ENCODE data around the gene E2F2. TPM values are rescaled to one million over a fixed set of nuclear protein-coding genes. Genes with fewer than 3 reads are reported as not detected.

The E2F2 gene
- total RNA-seq, 2 donors from 2014 or later, result 0.14 to 0.35 TPM

DNA sequence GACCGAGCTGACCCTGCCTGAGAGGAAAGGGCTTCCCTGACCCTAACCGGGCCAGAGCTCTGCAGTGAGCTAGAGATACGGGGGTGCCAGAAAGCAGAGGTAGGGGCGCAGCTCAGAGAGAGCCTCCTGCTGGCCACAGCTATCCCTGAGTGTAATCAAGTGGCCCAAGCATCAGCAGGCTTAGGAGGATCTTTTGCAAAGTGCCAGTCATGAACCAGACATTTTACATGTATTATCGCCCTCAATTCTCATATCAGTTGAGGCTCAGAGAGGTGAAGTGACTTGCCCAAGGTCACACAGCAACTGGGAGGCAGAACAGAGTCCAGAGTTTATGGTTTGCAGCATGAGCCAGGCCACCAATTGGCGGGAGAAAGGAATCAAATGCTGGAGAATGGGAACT is 35.3 kb upstream of the E2F2 start:
- ATAC-seq (ENCODE audit: insufficient number of reproducible peaks, low FRiP score, low read depth), result no peak
- H3K27ac ChIP-seq, result peak overlapping the region; percentile 94 to 96
- TF ChIP-seq, protein P1, sequence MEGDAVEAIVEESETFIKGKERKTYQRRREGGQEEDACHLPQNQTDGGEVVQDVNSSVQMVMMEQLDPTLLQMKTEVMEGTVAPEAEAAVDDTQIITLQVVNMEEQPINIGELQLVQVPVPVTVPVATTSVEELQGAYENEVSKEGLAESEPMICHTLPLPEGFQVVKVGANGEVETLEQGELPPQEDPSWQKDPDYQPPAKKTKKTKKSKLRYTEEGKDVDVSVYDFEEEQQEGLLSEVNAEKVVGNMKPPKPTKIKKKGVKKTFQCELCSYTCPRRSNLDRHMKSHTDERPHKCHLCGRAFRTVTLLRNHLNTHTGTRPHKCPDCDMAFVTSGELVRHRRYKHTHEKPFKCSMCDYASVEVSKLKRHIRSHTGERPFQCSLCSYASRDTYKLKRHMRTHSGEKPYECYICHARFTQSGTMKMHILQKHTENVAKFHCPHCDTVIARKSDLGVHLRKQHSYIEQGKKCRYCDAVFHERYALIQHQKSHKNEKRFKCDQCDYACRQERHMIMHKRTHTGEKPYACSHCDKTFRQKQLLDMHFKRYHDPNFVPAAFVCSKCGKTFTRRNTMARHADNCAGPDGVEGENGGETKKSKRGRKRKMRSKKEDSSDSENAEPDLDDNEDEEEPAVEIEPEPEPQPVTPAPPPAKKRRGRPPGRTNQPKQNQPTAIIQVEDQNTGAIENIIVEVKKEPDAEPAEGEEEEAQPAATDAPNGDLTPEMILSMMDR (IDR thresholded peaks at IDR 0.05), result no peak
- DNase-seq (ENCODE audit: low spot score), result no peak
- H3K36me3 ChIP-seq, result no peaks in the 10 kb centered on the region
- H3K4me1 ChIP-seq (ENCODE audit: control insufficient read depth in 1 of 2, low read depth in 2 of 2), result peaks cover 29 to 71% of the 10 kb centered on the region in 2 donors
- H3K27me3 ChIP-seq (replicated peaks; ENCODE audit: insufficient read depth), result no peaks in the 10 kb centered on the region
- no peaks in the 10 kb centered on the region for H3K9me3 ChIP-seq
- H3K4me3 ChIP-seq, result no peak overlapping the region

DNA sequence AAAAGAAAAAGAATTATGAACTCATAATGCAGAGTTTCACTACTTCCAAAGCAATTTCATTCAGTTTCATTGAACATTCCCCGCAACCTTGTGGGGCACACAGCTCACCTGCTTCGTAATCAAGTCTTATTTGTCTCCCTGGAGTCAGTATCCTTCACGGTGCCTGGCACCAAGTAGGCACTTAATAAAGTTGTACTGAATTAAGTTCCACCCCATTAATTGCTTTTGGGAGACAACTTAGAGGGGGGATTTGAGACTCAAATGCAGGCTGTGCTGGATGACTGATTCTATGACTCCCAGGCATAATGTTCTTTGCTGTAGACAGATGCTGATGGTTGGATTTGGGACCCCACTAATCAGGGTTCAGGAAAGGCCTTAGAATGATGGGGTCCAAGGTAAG is 34.7 kb upstream of the E2F2 start:
- H3K27me3 ChIP-seq (replicated peaks; ENCODE audit: insufficient read depth), result no peaks in the 10 kb centered on the region
- H3K36me3 ChIP-seq, result no peaks in the 10 kb centered on the region
- ATAC-seq (ENCODE audit: insufficient number of reproducible peaks, low FRiP score, low read depth), result no peak
- no peak overlapping the region for H3K4me3 ChIP-seq
- H3K27ac ChIP-seq, result peak overlapping the region; percentile 94 to 96
- DNase-seq (ENCODE audit: low spot score), result no peak
- no peaks in the 10 kb centered on the region for H3K9me3 ChIP-seq
- TF ChIP-seq, protein P1 (IDR thresholded peaks at IDR 0.05), result no peak
- peaks cover 35 to 76% of the 10 kb centered on the region in 2 donors for H3K4me1 ChIP-seq (ENCODE audit: control insufficient read depth in 1 of 2, low read depth in 2 of 2)

DNA sequence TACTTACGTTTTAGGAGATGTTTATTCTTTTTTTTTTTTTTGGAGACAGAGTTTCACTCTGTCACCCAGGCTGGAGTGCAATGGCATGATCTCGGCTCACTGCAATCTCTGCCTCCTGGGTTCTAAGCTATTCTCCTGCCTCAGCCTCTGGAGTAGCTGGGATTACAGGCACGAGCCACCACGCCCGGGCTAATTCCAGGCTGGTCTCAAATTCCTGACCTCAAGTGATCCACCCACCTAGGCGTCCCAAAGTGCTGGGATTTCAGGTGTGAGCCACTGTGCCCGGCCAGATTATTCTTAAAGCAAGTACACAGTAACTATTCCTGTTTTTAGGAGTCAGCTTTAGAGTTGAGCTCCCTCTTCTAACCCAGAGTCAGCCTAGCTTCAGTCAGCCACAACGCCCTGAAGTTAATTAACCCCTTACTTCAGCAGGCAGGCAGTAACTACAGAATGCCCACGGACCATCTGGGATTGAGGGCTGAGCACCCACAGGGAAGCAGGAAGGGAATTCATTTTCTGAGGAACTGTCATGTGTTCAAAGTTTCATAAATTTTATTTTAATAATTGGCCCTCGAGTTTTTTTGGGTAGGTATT is 33.6 kb upstream of the E2F2 start:
- TF ChIP-seq, protein P1 (IDR thresholded peaks at IDR 0.05), result no peak
- peaks cover 42 to 86% of the 10 kb centered on the region in 2 donors for H3K4me1 ChIP-seq (ENCODE audit: control insufficient read depth in 1 of 2, low read depth in 2 of 2)

DNA sequence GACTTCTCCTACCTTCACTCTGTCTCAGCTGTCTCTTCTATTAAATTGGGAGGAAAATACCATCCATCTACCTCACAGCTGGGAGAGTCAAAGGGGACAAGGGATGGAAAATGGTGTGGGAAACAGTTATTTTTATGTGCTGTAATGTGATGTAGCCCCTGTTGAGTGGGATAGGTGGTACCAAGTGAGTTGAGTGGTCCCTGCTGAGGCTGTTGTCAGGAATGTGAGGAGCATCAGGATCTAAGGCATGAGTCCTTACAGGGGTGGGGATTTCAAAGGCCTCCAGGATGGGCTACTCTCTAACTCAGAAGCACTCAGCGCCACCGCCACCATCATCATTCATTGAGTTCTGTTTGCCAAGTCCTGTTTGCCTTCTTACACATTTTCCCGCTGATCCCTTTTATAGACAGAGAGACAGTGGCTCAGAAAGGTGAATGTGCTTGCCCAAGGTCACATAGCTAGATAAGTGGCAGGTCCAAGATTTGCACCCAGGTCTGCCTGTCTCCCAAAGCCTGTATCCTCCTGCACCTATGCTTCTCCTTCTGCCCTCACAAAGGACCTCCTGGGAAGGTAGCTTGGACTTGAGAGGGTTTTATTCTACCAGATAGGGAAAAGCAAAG is 32.8 kb upstream of the E2F2 start:
- ATAC-seq (ENCODE audit: insufficient number of reproducible peaks, low FRiP score, low read depth) (no peak), DNase-seq (ENCODE audit: low spot score) (no peak)
- Histone ChIP-seq H3K4me3 (no peak overlapping the region), H3K4me1 (ENCODE audit: control insufficient read depth in 1 of 2, low read depth in 2 of 2) (peaks cover 42 to 79% of the 10 kb centered on the region in 2 donors), H3K27ac (peak overlapping the region; percentile 94 to 96), H3K36me3 (peaks cover under 1% of the 10 kb centered on the region), H3K9me3 (no peaks in the 10 kb centered on the region), H3K27me3 (replicated peaks; ENCODE audit: insufficient read depth) (no peaks in the 10 kb centered on the region)
- TF ChIP-seq, protein P1 (IDR thresholded peaks at IDR 0.05), result no peak

More for the DNA sequence above, 33.6 kb upstream of the E2F2 start:
- ATAC-seq (ENCODE audit: insufficient number of reproducible peaks, low FRiP score, low read depth), result no peak
- DNase-seq (ENCODE audit: low spot score), result no peak
- Histone ChIP-seq H3K4me3 (peak overlapping the region; percentile 25), H3K36me3 (no peaks in the 10 kb centered on the region), H3K27ac (peak overlapping the region; percentile 94 to 96), H3K9me3 (no peaks in the 10 kb centered on the region), H3K27me3 (replicated peaks; ENCODE audit: insufficient read depth) (no peaks in the 10 kb centered on the region)

DNA sequence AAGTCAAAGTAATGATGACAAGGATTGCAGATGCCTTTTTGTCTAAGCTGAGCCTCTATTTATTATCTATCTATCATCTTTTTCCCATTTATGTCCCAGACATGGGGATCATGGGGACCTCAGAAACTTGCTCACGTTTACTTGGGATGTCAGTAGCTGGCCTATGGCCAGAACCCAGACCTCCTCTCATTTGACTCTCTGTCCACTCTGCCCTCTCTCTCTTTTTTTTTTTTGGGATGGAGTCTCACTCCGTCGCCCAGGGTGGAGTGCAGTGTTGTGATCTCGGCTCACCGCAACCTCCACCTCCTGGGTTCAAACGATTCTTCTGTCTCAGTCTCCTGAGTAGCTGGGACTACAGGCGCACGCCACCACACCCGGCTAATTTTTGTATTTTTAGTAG is 32.0 kb upstream of the E2F2 start:
- no peak for DNase-seq (ENCODE audit: low spot score)
- TF ChIP-seq, protein P1 (IDR thresholded peaks at IDR 0.05), result no peak
- Histone ChIP-seq H3K27ac (peak overlapping the region; percentile 94 to 96), H3K9me3 (no peaks in the 10 kb centered on the region), H3K27me3 (replicated peaks; ENCODE audit: insufficient read depth) (no peaks in the 10 kb centered on the region), H3K4me1 (ENCODE audit: control insufficient read depth in 1 of 2, low read depth in 2 of 2) (peaks cover 42 to 74% of the 10 kb centered on the region in 2 donors), H3K36me3 (peaks cover 5% of the 10 kb centered on the region), H3K4me3 (peak overlapping the region; percentile 41)
- ATAC-seq (ENCODE audit: insufficient number of reproducible peaks, low FRiP score, low read depth), result no peak

All from thoracic aorta (tissue), 2 donors.